Heart left ventricle (tissue), 13 donors: ENCODE measurements around the gene ACTN2.

ENCODE experiments used
- CTCF ChIP-seq, 12 donors: fragments of 200-600 bp; sonication (generic) in 4 of 12; IDR thresholded peaks; one replicate each; pipeline versions ENCODE4 v1.5.0 to v1.8.0; 2018 to 2022; ENCODE audit warnings: antibody characterized with exemption in 12 of 12, mild to moderate bottlenecking in 5 of 12
- POLR2A ChIP-seq, 2 donors: fragments of 450-650 bp; IDR thresholded peaks; one replicate each; pipeline ENCODE4 v1.6.1; 2017; ENCODE audit warnings: antibody characterized with exemption in 2 of 2, mild to moderate bottlenecking in 2 of 2, moderate library complexity in 2 of 2
- donor health status: ischemic (EF 13 %, LVEDD 7.1; RV severe dilation, severe dysfunction).
- donor health status: DM: no; HTN: yes; CAD: no.
- donor health status: DM: no; HTN: no; CAD: no.
- donor health status: ischemic (EF 25% LVEDD 6.9; RV normal size, moderate dysfunction).
- donor health status: ischemic (EF 25% LVEDD 5.7; RV mildly dilated, moderate dysfunction).
- donor health status: ischemic (EF 35%, LVEDD 5.7; RV mildly dilated, moderate dysfunction).
- donor health status: nonischemic (EF 11% LVEDD 7.7; RV severe dilation, severe dysfunction).
- donor health status: DM: yes; HTN: yes; CAD: no.
- donor health status: PGD.
- donor health status: ischemic (EF 29% LVEDD 5.4; RV normal size, mild dysfunction).
- donor health status: nonischemic (EF 23%, LVEDD 6.1; RV moderate dilation, normal function).

GRCh38 chr1:236786453-236786852, 100.2 kb downstream of the ACTN2 start:
- TF ChIP-seq CTCF (IDR thresholded peaks at IDR 0.05): no peak
- TF ChIP-seq POLR2A (IDR thresholded peaks at IDR 0.05): no peak
